GM23338 (cell line): ENCODE measurements around the gene FMN1. TPM values are rescaled to one million over a fixed set of nuclear protein-coding genes. Genes with fewer than 3 reads are reported as not detected.

Experiments used
- ATAC-seq: fragments of 200-7000 bp; cut with Tn5 transposase; 3 replicates; pipeline ENCODE4 v1.9.1; 2020
- DNase-seq: peaks from one replicate; pipeline ENCODE4 v3.0.0-alpha.2; 2015; ENCODE audit warnings: low spot score
- H2AFZ ChIP-seq: fragments of 200-600 bp; sonication (generic); 2 replicates; pipeline ENCODE4 v1.8.0; 2016; ENCODE audit warnings: antibody characterized with exemption, mild to moderate bottlenecking, moderate library complexity
- H3F3A ChIP-seq: fragments of 200-600 bp; sonication (generic); replicated peaks from 2 replicates; pipeline ENCODE4 v1.8.0; 2017; ENCODE audit warnings: antibody characterized with exemption, mixed run types, low read depth
- H3K27ac ChIP-seq: fragments of 200-600 bp; sonication (generic); 2 replicates; pipeline ENCODE4 v1.6.1; 2016; ENCODE audit warnings: low read depth
- H3K27me3 ChIP-seq: fragments of 200-600 bp; sonication (generic); 2 replicates; pipeline ENCODE4 v1.8.0; 2016; ENCODE audit warnings: mild to moderate bottlenecking, mixed run types, moderate library complexity; ENCODE audit not compliant: insufficient read depth
- H3K36me3 ChIP-seq: fragments of 200-600 bp; sonication (generic); 2 replicates; pipeline ENCODE4 v1.8.0; 2016; ENCODE audit warnings: mild to moderate bottlenecking; ENCODE audit not compliant: insufficient read depth
- H3K4me1 ChIP-seq: fragments of 200-600 bp; sonication (generic); 2 replicates; pipeline ENCODE4 v1.8.0; 2016; ENCODE audit warnings: mild to moderate bottlenecking, moderate library complexity; ENCODE audit not compliant: insufficient read depth
- H3K4me2 ChIP-seq: fragments of 200-600 bp; sonication (generic); 2 replicates; pipeline ENCODE4 v1.7.1; 2017; ENCODE audit warnings: mixed run types
- H3K4me3 ChIP-seq: fragments of 200-600 bp; sonication (generic); 2 replicates; pipeline ENCODE4 v1.6.1; 2016; ENCODE audit warnings: mixed run types
- H3K79me2 ChIP-seq: fragments of 200-600 bp; sonication (generic); replicated peaks from 2 replicates; pipeline ENCODE4 v1.8.0; 2017; ENCODE audit warnings: mild to moderate bottlenecking; ENCODE audit not compliant: insufficient read depth
- H3K9me2 ChIP-seq: fragments of 200-600 bp; sonication (generic); 2 replicates; pipeline ENCODE4 v1.8.0; 2017; ENCODE audit not compliant: insufficient read depth
- H4K20me1 ChIP-seq: fragments of 200-600 bp; sonication (generic); replicated peaks from 2 replicates; pipeline ENCODE4 v1.8.0; 2017; ENCODE audit warnings: mild to moderate bottlenecking; ENCODE audit not compliant: insufficient read depth
- H3K27ac Mint-ChIP-seq: 2 replicates; pipeline ENCODE4 v1.8.0; 2020; ENCODE audit warnings: inconsistent platforms, mild to moderate bottlenecking, moderate library complexity, mixed read lengths
- H3K27me3 Mint-ChIP-seq: 3 replicates; pipeline ENCODE4 v1.8.0; 2022; ENCODE audit warnings: low read depth, mild to moderate bottlenecking, moderate library complexity, mixed read lengths, inconsistent platforms; ENCODE audit not compliant: insufficient read depth, poor library complexity
- H3K36me3 Mint-ChIP-seq: 3 replicates; pipeline ENCODE4 v1.8.0; 2021; ENCODE audit warnings: low read depth, mild to moderate bottlenecking, inconsistent platforms, moderate library complexity, mixed read lengths
- H3K4me1 Mint-ChIP-seq: 3 replicates; pipeline ENCODE4 v1.8.0; 2020; ENCODE audit warnings: mild to moderate bottlenecking, inconsistent platforms, mixed read lengths
- H3K4me3 Mint-ChIP-seq: 3 replicates; pipeline ENCODE4 v1.8.0; 2021; ENCODE audit warnings: moderate library complexity, mild to moderate bottlenecking, inconsistent platforms, mixed read lengths
- H3K9me3 Mint-ChIP-seq: 3 replicates; pipeline ENCODE4 v1.8.0; 2020; ENCODE audit warnings: moderate library complexity, mild to moderate bottlenecking, inconsistent platforms, mixed read lengths
- CREB1 ChIP-seq: fragments of 250-450 bp; sonication (Bioruptor Pico); IDR thresholded peaks from 2 replicates; pipeline ENCODE4 v1.5.0; 2020; ENCODE audit warnings: low read depth, mild to moderate bottlenecking, moderate library complexity
- ETS1 ChIP-seq: IDR thresholded peaks from 2 replicates; pipeline ENCODE4 v1.6.1; 2016; ENCODE audit warnings: antibody characterized with exemption
- EZH2 ChIP-seq: fragments of 200-600 bp; sonication (generic); IDR thresholded peaks from one replicate; pipeline ENCODE4 v1.8.0; 2017; ENCODE audit warnings: antibody characterized with exemption, mild to moderate bottlenecking, low read depth; ENCODE audit not compliant: unreplicated experiment
- EZH2phosphoT487 ChIP-seq: fragments of 200-600 bp; sonication (generic); IDR thresholded peaks from one replicate; pipeline ENCODE4 v1.8.1; 2018; ENCODE audit warnings: antibody characterized with exemption; ENCODE audit not compliant: unreplicated experiment
- JUNB ChIP-seq: IDR thresholded peaks from one replicate; pipeline ENCODE4 v1.6.1; 2016; ENCODE audit warnings: antibody characterized with exemption; ENCODE audit not compliant: unreplicated experiment
- NANOG ChIP-seq: IDR thresholded peaks from 2 replicates; pipeline ENCODE4 v1.6.1; 2016; ENCODE audit warnings: antibody characterized with exemption, borderline replicate concordance
- POLR2AphosphoS5 ChIP-seq: IDR thresholded peaks from 2 replicates; pipeline ENCODE4 v1.6.1; 2016; ENCODE audit warnings: antibody characterized with exemption, low read depth
- REST ChIP-seq: IDR thresholded peaks from one replicate; pipeline ENCODE4 v1.6.1; 2018; ENCODE audit warnings: antibody characterized with exemption; ENCODE audit not compliant: unreplicated experiment
- STAT1 ChIP-seq: IDR thresholded peaks from one replicate; pipeline ENCODE4 v1.6.1; 2016; ENCODE audit warnings: antibody characterized with exemption; ENCODE audit not compliant: unreplicated experiment
- ZNF114 ChIP-seq: fragments of 250-450 bp; sonication (Bioruptor Pico); IDR thresholded peaks from 2 replicates; pipeline ENCODE4 v1.5.0; 2020; ENCODE audit warnings: mild to moderate bottlenecking, moderate library complexity
- ZNF331 ChIP-seq: fragments of 250-450 bp; sonication (Bioruptor Pico); IDR thresholded peaks from 2 replicates; pipeline ENCODE4 v1.5.0; 2020; ENCODE audit warnings: low read depth, mild to moderate bottlenecking, moderate library complexity
- ZNF462 ChIP-seq: fragments of 250-450 bp; sonication (Bioruptor Pico); IDR thresholded peaks from 2 replicates; pipeline ENCODE4 v1.5.0; 2020; ENCODE audit warnings: mild to moderate bottlenecking, moderate library complexity
- polyA plus RNA-seq: library from polyadenylated mRNA; unstranded; fragments of >200 nt; fragmentation: Nextera tagmentation; extraction: Ambion mirVana; gene quantifications from 2 replicates; pipeline ENCODE4 v1.2.1, GENCODE V29; 2016
- total RNA-seq: library from RNA; depleted of rRNA; stranded (reverse); fragments of >200 nt; shearing (Covaris generic); gene quantifications from 2 replicates; pipeline ENCODE4 v1.2.3, GENCODE V29; 2014
- TF ChIP-seq, protein P1 (sequence below), 2 experiments: fragments of 200-600 bp in 1 of 2; sonication (generic) in 1 of 2; conservative IDR thresholded peaks; 2 replicates each; pipeline versions ENCODE4 v1.5.1 to v1.6.1; 2016 to 2017; ENCODE audit warnings: antibody characterized with exemption in 2 of 2, low read depth in 2 of 2, mild to moderate bottlenecking in 2 of 2, moderate library complexity in 1 of 2

The FMN1 gene
- total and polyA plus RNA-seq, 2 experiments from 2014 or later, result 1.2 to 1.6 TPM

DNA sequence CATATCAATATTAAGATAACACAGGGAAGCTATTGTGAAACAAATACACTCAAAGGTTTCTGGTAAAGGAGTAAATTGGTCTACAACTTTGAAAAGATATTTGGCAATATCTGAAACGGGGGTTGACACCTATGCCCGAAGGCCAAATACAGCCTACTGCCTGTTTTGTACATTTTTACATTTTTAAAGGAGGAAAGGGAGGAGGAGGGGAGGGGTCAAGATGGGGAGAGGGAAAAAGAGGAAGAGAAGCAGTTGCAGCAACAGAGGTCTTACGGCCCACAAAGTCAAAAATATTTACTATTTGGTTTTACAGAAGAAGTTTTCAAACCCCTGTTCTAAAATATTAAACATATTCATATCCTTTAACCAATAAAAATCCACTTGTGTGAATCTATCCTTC, 94.2 kb downstream of the FMN1 start:
- no peak overlapping the region for H3K4me2 ChIP-seq
- ATAC-seq, result no peak
- Mint-ChIP-seq H3K27ac (no peak overlapping the region), H3K36me3 (no peaks in the 10 kb centered on the region), H3K4me1 (peaks cover 3% of the 10 kb centered on the region; the same call in 2 of the 3 replicates), H3K27me3 (peaks cover 1% of the 10 kb centered on the region), H3K9me3 (no peaks in the 10 kb centered on the region), H3K4me3 (no peak overlapping the region)
- no peaks in the 10 kb centered on the region for H3K27me3 ChIP-seq
- no peak overlapping the region for H3K27ac ChIP-seq
- no peak overlapping the region for H2AFZ ChIP-seq
- H3K36me3 ChIP-seq, result no peaks in the 10 kb centered on the region
- H3F3A ChIP-seq, result no peaks in the 10 kb centered on the region
- H3K4me3 ChIP-seq, result no peak overlapping the region
- H3K4me1 ChIP-seq, result no peaks in the 10 kb centered on the region
- TF ChIP-seq CREB1 (no peak), ETS1 (no peak), EZH2phosphoT487 (no peak), STAT1 (no peak), POLR2AphosphoS5 (no peak), JUNB (no peak), NANOG (no peak), ZNF114 (CRISPR knock-in tag) (no peak), ZNF462 (CRISPR knock-in tag) (no peak), REST (no peak), EZH2 (no peak), ZNF331 (no peak)
- TF ChIP-seq, protein P1, sequence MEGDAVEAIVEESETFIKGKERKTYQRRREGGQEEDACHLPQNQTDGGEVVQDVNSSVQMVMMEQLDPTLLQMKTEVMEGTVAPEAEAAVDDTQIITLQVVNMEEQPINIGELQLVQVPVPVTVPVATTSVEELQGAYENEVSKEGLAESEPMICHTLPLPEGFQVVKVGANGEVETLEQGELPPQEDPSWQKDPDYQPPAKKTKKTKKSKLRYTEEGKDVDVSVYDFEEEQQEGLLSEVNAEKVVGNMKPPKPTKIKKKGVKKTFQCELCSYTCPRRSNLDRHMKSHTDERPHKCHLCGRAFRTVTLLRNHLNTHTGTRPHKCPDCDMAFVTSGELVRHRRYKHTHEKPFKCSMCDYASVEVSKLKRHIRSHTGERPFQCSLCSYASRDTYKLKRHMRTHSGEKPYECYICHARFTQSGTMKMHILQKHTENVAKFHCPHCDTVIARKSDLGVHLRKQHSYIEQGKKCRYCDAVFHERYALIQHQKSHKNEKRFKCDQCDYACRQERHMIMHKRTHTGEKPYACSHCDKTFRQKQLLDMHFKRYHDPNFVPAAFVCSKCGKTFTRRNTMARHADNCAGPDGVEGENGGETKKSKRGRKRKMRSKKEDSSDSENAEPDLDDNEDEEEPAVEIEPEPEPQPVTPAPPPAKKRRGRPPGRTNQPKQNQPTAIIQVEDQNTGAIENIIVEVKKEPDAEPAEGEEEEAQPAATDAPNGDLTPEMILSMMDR (conservative IDR thresholded peaks at IDR 0.05; ENCODE audit: low read depth in 2 of 2), result no peak
- H4K20me1 ChIP-seq, result no peaks in the 10 kb centered on the region
- no peaks in the 10 kb centered on the region for H3K9me2 ChIP-seq
- H3K79me2 ChIP-seq, result no peaks in the 10 kb centered on the region
- DNase-seq, result no peak
